ENCODE data around the gene MFGE8. TPM values are rescaled to one million over a fixed set of nuclear protein-coding genes. Genes with fewer than 3 reads are reported as not detected.

Gene MFGE8
- total RNA-seq, 1 donor from 2014 or later: 111 TPM

- no peak for DNase-seq (ENCODE audit: low spot score)
These were observed 5.6 kb upstream of the MFGE8 start for GRCh38 chr15:88918738-88919137.

DNA sequence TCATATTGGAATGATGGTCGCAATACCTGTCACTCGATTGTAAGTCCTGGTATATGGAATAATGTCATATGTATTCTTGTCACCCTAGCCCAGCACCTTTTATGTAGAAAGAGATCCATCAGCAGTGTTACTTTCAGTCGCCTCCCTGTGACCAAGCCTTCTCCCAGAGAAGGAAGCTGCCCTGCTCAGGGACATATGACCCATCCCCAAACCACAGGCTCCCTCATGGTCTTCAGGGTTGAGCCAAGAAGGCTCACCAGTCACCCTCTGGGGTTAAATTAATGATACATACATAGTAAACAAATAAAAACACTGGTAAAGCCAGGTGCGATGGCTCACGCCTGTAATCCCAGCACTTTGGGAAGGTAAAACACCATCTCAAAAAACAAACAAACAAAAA is 4.6 kb upstream of the MFGE8 start:
- DNase-seq (ENCODE audit: low spot score): no peak

DNA sequence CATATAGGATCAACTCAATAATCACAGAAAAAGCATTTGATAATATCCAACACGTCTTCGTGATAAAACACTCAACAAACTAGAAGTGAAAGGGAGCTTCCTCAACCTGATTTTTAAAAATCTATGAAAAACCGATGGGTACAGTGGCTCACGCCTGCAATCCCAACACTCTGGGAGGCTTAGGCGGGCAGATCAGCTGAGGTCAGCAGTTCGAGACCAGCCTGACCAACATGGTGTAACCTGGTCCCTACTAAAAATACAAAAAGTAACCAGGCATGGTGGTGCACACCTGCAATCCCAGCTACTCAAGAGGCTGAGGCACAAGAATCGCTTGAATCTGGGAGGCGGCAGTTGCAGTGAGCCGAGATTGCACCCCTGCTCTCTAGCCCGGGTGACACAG is 2.2 kb upstream of the MFGE8 start:
- no peak for DNase-seq (ENCODE audit: low spot score)

GRCh38 chr15:88913850-88914169 is 631 bp upstream of the MFGE8 start:
- no peak for DNase-seq (ENCODE audit: low spot score)

- DNase-seq (ENCODE audit: low spot score): no peak
These were observed 668 bp downstream of the MFGE8 start for GRCh38 chr15:88912500-88912921.

DNA sequence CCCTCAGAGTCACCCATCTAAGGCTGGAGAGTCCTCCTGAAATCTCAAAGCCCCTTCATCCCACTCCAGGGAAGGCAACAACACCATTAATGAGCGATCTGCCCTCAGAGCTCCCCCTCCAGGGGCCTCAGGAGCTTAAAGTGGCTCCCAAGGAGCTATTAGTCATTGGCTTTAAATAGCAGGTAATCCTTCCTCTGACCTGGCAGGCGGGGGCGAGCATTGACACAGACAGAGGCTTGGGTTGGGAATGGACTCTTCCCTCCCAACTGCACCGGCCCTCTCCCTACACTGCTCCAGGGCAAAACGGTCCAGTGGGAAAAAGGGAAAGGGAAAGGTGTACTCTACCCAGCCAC is 1.4 kb downstream of the MFGE8 start:
- DNase-seq (ENCODE audit: low spot score): no peak

DNA sequence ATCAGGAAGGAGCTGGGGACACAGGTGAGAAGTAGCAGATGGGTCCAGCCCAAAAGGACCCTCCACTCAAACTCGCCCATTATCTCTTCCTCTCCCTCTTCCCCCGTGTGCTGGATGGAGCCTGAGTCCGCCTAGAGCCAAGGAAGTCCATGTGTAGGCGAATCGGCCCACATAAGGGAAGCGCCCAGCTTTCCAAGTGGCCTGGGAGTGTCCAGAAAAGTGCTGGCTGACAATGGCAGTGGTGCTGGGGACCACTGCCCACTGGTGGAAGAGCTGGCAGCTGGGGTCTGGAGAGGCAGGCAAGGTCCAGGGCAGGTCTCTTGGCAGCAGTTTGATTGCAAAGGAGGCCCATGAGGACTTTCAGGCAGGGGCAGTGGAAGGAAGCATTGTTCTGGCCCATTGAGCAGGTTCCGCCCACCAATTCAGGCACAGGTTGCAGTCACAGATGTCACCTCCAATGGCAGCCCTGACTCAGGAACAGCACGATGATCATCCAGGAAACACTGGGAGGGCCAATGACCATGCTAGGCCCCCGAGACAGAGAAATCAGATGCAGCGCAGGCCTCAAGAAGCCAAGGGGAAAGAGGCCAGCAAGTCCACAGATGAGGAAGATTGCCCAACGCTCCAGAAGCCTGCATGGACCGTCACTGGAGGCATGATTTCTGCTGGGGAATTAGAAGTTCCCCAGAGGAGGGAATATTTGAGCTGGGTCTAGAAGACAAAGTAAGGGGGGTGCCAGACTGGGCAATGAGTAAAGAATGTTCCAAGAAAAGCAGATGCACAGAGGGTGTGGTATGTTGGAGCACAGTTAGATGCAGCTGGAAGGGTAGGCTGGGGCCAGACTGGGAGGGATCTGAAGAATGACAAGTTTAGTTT is 3.0 kb downstream of the MFGE8 start:
- DNase-seq (ENCODE audit: low spot score): no peak

DNA sequence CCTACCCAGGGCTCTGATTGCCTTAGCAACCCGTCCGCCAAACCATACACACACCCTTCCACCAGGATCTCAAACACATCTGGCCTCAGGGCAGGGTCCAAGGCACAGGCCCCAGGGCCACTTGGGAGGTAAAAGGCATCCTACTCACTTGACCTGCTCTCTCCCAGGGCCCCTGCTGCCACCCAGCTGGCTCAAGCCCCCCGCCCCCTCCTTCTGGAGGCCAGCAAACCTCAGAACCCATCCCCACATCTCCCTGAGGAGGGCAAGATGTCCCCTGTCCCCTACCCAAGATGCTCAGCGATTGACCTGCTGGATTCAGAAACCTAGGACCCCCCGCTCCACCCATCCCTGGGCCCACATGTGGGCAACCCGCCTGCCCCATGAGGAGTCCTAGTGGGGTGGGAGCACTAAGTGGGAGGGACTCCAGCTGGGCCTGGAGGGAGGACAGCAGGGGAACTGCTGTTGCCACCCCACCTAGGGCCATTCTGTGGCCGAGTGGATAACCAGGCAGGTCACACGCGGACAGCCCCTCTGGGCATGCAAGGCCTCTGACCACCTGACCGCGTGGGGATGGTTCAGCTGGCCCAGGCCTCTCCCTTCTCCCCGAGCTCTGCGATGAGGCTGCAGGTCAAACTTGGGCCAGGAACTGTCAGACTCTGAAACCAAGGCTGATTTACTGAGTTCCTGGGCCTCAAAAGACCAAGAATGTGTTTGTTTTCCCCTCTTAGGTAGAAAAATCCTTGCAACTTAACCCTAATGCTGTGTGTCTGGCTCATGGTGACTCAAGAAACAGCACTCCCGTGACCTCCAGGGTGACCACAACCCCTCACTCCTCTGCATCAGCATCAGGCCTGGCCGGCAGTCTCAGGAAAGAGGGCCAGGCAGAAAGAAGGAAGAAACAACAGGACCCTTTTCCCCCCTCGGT is 4.2 kb downstream of the MFGE8 start:
- no peak for DNase-seq (ENCODE audit: low spot score)

DNA sequence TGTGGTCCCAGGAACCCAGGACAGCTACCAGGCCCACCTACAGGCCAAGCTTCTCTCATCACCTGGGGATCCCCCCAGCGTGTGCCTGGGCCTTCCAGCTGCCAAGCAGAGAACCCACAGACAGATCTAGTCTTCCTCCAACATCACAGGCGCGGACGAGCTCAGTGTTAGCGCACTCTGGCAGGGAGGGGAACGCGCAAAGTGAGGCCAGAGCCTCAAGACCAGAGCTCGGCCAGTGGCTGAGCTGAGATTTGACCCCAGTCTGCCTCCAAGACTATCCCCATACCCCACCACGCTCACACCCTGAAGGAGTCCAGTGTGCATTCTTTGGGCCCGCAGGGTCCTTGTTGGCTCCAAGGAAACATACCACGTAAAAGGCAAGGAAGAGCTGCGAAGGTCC is 5.1 kb downstream of the MFGE8 start:
- no peak for DNase-seq (ENCODE audit: low spot score)

DNA sequence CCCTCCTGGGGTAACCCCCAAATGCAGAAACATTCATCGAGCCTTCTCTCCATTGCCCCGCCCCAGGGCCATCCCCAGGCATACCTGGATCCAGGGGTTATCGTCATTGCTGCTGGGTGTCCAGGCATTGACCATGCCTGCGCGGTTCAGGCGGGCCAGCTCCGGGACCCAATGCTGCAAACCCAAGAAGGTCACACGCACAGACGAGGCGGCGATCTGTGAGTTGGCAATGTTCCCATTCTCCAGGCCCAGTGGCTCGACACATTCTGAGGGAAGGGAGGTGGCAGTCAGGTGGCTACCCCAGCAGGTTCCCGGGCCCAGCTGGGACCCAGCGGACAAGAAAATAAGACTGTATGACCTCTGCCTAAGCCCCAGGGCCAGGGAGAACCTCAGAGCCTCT is 6.1 kb downstream of the MFGE8 start:
- no peak for DNase-seq (ENCODE audit: low spot score)

GRCh38 chr15:88906551-88906950 is 6.6 kb downstream of the MFGE8 start:
- DNase-seq (ENCODE audit: low spot score): no peak

DNA sequence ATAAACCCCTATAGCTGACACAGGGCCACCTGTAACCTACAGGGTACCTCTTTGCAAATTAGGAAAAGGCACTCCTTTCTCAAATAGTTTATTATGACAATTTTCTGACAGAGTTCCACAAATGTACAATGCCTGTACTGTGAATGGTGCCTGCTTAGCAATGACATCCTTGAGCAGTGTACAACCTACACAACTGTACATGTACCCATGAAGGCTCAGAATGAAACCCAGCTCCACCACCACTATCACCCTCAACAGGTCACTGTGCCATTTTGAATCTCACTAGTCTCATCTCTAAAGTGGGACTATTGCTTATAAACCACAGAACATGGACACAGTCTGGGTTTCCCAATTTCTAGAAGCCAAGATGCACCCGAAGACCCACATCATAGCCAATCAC is 7.0 kb downstream of the MFGE8 start:
- DNase-seq (ENCODE audit: low spot score): no peak

- DNase-seq (ENCODE audit: low spot score): no peak
These were observed 7.6 kb downstream of the MFGE8 start for GRCh38 chr15:88905576-88905975.

GRCh38 chr15:88904624-88905327 is 8.4 kb downstream of the MFGE8 start:
- DNase-seq (ENCODE audit: low spot score): peak; percentile 83

DNA sequence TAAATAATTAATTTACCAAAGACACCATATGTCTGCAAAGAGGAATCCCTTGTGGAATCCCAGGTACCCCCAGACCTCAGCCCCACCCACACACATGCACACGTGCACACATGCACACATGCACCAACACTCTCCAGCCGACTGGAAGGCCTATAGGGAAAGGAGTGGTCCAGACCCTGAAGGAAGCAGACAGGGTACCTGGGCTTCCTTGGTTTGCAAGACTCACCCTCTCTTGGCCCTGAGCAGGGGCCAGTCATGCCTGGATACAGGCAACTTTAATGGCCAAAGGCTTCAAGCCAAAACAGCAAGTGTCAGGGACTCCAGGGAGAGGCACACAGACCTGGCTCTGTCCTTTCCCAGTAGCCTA is 8.9 kb downstream of the MFGE8 start:
- DNase-seq (ENCODE audit: low spot score): no peak

DNA sequence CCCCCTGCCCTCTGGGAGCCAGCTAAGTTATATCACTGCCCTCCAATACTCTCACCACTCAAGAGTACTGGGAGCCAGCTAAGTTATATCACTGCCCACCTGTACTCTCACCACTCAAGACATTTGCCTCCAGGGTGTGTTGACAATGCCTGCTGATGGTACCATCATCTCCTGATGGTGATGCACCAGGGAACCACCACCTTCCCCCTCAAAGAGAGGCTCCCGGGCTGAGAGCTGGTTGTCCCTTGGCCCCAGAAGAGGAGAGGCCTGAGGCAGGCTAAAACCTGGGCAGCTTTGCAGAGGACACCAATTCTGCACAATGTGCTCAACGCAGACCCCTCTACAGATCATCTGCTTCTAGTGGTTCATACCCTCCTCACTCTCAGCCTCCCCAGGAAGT is 10.3 kb downstream of the MFGE8 start:
- no peak for DNase-seq (ENCODE audit: low spot score)

DNA sequence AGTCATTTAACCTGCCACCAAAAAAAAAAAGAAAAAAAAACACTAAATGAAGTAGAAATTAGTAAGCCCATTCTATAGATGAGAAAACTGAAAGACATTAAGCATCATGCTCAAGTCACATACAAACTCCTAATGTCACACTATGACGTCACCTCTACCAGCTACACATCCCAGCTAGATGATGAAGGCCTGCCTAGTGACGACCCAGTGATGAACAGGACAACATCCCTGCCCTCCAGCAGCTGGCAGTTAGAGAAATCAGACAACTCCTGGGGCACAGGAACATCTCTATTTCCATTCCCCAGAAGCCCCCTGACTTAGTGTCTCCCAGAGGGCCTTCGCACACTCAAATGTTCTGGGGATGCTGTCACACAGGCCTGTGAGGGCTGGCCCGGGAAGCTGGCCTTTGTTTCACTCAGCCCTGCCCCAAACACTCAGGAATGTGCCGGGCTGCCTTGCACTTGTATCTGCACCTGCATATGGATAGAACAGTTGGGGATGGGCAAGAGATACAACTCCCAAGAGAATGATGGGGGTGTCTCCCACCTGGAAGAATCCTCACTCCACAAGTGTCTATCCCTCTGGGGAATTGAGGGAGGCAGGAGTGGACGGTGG is 10.9 kb downstream of the MFGE8 start:
- no peak for DNase-seq (ENCODE audit: low spot score)

DNA sequence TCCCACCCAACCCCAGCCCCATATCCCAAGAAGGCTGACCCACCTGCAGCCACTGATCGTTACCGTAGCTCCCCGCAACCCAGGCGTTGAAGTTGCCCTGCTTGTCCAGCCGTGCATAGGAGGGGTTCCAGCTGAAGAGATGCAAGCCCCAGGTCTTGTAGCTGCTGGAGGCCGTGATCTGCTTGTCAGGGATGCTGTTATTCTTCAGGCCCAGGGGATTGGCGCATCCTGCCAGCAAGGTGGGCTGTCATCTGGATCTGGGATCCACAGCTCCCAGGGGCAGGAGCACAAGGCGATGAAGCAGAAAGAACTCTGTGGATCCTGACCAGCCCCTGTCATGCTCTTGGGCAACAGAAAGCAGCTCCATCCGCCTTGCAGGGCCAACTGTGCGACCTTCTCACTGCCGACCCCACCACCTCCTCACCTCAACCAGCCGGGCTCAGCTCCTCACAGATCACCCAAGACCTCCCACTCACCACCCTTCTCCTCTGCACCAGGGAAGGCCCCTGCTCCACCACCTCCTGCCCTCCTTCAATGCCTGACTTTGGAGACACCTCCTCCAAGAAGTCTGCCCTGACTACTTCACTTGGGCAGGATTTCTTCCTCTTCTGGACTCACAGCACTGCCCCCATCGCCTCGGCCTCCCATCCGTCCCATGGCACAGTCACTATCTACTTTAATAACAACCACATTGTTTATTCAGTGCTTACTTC is 11.5 kb downstream of the MFGE8 start:
- no peak for DNase-seq (ENCODE audit: low spot score)

DNA sequence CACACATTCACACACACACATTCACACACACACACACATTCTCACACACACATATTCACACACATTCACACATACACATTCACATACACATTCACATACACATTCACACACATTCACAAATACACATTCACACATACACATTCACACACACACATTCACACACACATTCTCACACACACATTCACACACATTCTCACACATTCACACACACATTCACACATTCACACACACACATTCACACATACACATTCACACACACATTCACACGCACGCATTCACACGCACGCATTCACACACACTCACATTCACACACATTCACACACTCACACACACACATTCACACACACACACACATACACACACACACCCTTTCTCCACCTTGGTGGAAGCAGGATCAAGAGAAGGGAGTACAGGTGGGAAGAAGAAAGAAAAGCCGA is 12.2 kb downstream of the MFGE8 start:
- no peak for DNase-seq (ENCODE audit: low spot score)

GRCh38 chr15:88900309-88900981 is 12.7 kb downstream of the MFGE8 start:
- DNase-seq (ENCODE audit: low spot score): no peak

GRCh38 chr15:88899251-88899650 is 13.9 kb downstream of the MFGE8 start:
- no peak for DNase-seq (ENCODE audit: low spot score)

Data from mucosa of gallbladder (tissue), 1 donor.